DND-41 (cell line): ENCODE results near the gene PCP2.

Experiments
- ATAC-seq: fragments of 200-7000 bp; cut with Tn5 transposase; 3 replicates; pipeline ENCODE4 v1.9.1; 2021; ENCODE audit warnings: low read depth; ENCODE audit not compliant: insufficient read depth
- DNase-seq: peaks from one replicate; pipeline ENCODE4 v3.0.0-alpha.2; 2020
- H2AFZ ChIP-seq: 2 replicates; pipeline ENCODE4 v1.6.0; 2012; ENCODE audit warnings: low read depth, low read length
- H3K27ac ChIP-seq: 2 replicates; pipeline ENCODE4 v1.5.1; 2012; ENCODE audit warnings: low read length, inconsistent platforms
- H3K27me3 ChIP-seq: fragments of 200-600 bp; sonication (generic); 2 replicates; pipeline ENCODE4 v1.6.0; 2012; ENCODE audit warnings: low read length, mild to moderate bottlenecking, inconsistent platforms; ENCODE audit not compliant: insufficient read depth, poor library complexity
- H3K36me3 ChIP-seq: 2 replicates; pipeline ENCODE4 v1.5.1; 2012; ENCODE audit warnings: low read length, inconsistent platforms; ENCODE audit not compliant: insufficient read depth
- H3K4me1 ChIP-seq: 2 replicates; pipeline ENCODE4 v1.5.1; 2012; ENCODE audit warnings: mild to moderate bottlenecking, low read length; ENCODE audit not compliant: insufficient read depth
- H3K4me2 ChIP-seq: 2 replicates; pipeline ENCODE4 v1.6.0; 2012; ENCODE audit warnings: mild to moderate bottlenecking, moderate library complexity, low read length, inconsistent platforms; ENCODE audit not compliant: insufficient read depth
- H3K4me3 ChIP-seq, 2 experiments: fragments of 200-600 bp in 1 of 2; shearing (Covaris generic) in 1 of 2; 2 replicates each; pipeline ENCODE4 v1.5.1; 2012 to 2016; ENCODE audit warnings: inconsistent platforms in 2 of 2, low read length in 2 of 2, mild to moderate bottlenecking in 2 of 2, low read depth in 1 of 2, moderate library complexity in 1 of 2
- H3K79me2 ChIP-seq: 2 replicates; pipeline ENCODE4 v1.6.0; 2012; ENCODE audit warnings: low read length, inconsistent platforms; ENCODE audit not compliant: insufficient read depth
- H3K9ac ChIP-seq: 2 replicates; pipeline ENCODE4 v1.6.0; 2012; ENCODE audit warnings: low read depth, mild to moderate bottlenecking, inconsistent platforms, low read length, moderate library complexity
- H3K9me3 ChIP-seq: 2 replicates; pipeline ENCODE4 v1.5.1; 2012; ENCODE audit warnings: low read length, moderate library complexity, mild to moderate bottlenecking, inconsistent platforms; ENCODE audit not compliant: insufficient read depth, severe bottlenecking
- H4K20me1 ChIP-seq: 2 replicates; pipeline ENCODE4 v1.6.0; 2012; ENCODE audit warnings: low read length; ENCODE audit not compliant: insufficient read depth
- CTCF ChIP-seq: IDR thresholded peaks from 2 replicates; pipeline ENCODE4 v1.5.1; 2012; ENCODE audit warnings: borderline replicate concordance, low read length, moderate library complexity, mild to moderate bottlenecking; ENCODE audit not compliant: poor library complexity, severe bottlenecking; ENCODE audit errors: extremely low read depth
- EZH2 ChIP-seq: IDR thresholded peaks from 3 replicates; pipeline ENCODE4 v1.6.1; 2012; ENCODE audit warnings: borderline replicate concordance, low read depth, mild to moderate bottlenecking, moderate library complexity, low read length, inconsistent platforms; ENCODE audit not compliant: severe bottlenecking

PCP2 gene

GRCh38 chr19:7618348-7618747, 15.2 kb downstream of the PCP2 start:
- no peaks in the 10 kb centered on the region for H3K27me3 ChIP-seq
- H3K36me3 ChIP-seq = peaks cover 42% of the 10 kb centered on the region
- DNase-seq (no peak), ATAC-seq (no peak; the same call in 2 of the 3 replicates)
- H4K20me1 ChIP-seq = peaks cover 13% of the 10 kb centered on the region
- H3K79me2 ChIP-seq = no peaks in the 10 kb centered on the region
- TF ChIP-seq CTCF (no peak), EZH2 (no peak)
- H3K4me1 ChIP-seq = no peaks in the 10 kb centered on the region
- no peak overlapping the region for H3K4me3 ChIP-seq
- H3K9me3 ChIP-seq = no peaks in the 10 kb centered on the region
- no peak overlapping the region for H2AFZ ChIP-seq
- H3K27ac ChIP-seq = no peak overlapping the region
- H3K4me2 ChIP-seq = no peak overlapping the region
- no peak overlapping the region for H3K9ac ChIP-seq

- Histone ChIP-seq H3K27ac (no peak overlapping the region), H3K4me1 (no peaks in the 10 kb centered on the region), H3K9me3 (no peaks in the 10 kb centered on the region), H3K9ac (no peak overlapping the region), H2AFZ (no peak overlapping the region), H4K20me1 (peaks cover 8% of the 10 kb centered on the region), H3K27me3 (no peaks in the 10 kb centered on the region), H3K36me3 (peaks cover 36% of the 10 kb centered on the region), H3K4me3 (no peak overlapping the region), H3K79me2 (no peaks in the 10 kb centered on the region), H3K4me2 (no peak overlapping the region)
- DNase-seq (no peak), ATAC-seq (no peak)
- TF ChIP-seq CTCF (no peak), EZH2 (no peak)
Observed at GRCh38 chr19:7617735-7618134, 15.8 kb downstream of the PCP2 start.

DNA sequence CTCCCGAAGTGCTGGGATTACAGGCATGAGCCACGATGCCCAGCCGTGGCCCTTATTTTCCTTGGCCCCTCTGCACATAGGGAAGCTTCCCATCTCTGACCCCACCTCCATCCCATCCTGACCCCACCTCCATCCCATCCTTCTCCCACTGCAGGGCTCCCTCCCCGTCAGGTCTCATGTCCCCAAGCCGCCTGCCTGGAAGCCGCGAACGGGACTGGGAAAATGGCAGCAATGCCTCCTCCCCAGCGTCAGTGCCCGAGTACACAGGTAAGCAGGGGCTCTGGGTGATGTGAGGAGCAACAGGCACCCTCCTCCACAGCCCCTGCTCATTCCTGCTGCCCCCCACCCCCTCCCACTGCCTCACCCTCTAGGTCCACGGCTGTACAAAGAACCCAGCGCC, 16.3 kb downstream of the PCP2 start:
- no peak for TF ChIP-seq CTCF
- no peak for TF ChIP-seq EZH2
- DNase-seq = no peak

More for the DNA sequence above, 16.3 kb downstream of the PCP2 start:
- ATAC-seq = no peak
- no peak overlapping the region for H3K9ac ChIP-seq
- H3K79me2 ChIP-seq = no peaks in the 10 kb centered on the region
- no peak overlapping the region for H3K4me2 ChIP-seq
- H3K27me3 ChIP-seq = no peaks in the 10 kb centered on the region
- no peak overlapping the region for H3K4me3 ChIP-seq
- H2AFZ ChIP-seq = no peak overlapping the region
- no peaks in the 10 kb centered on the region for H3K9me3 ChIP-seq
- H3K4me1 ChIP-seq = no peaks in the 10 kb centered on the region
- H3K27ac ChIP-seq = no peak overlapping the region
- peaks cover 30% of the 10 kb centered on the region for H3K36me3 ChIP-seq
- 0 out of 2 replicates have a peak, but pooled peaks cover 7% of the 10 kb centered on the region for H4K20me1 ChIP-seq
